Endothelial cell of umbilical vein (primary cell): ENCODE measurements around the gene SLC19A1. TPM values are rescaled to one million over a fixed set of nuclear protein-coding genes. Genes with fewer than 3 reads are reported as not detected.

ENCODE experiments used
- BruUV-seq: library from RNA; stranded (reverse); fragments of 400-500 nt; replicated peaks from 2 replicates; lab custom pipeline; 2021; lab: Mats Ljungman, UMichigan
- CTCF ChIA-PET: fragments of 300-600, 350-600 bp; sonication (Branson Sonifier 250); formaldehyde crosslinking; loops from one replicate; lab custom pipeline; 2021; ENCODE audit warnings: antibody characterized with exemption, inconsistent platforms; lab: Charles Lee
- POLR2A ChIA-PET: fragments of 300-600, 350-600 bp; sonication (Branson Sonifier 250); formaldehyde crosslinking; loops from one replicate; lab custom pipeline; 2021; ENCODE audit warnings: antibody characterized with exemption, inconsistent platforms; lab: Charles Lee
- DNase-seq: peaks from one replicate; pipeline ENCODE4 v3.0.0-alpha.2; 2011; ENCODE audit warnings: low read depth, low spot score
- FAIRE-seq: peaks from 2 replicates; lab custom pipeline; 2011; peaks lifted over from hg19 to GRCh38; lab: Jason Lieb, UNC
- H2AFZ ChIP-seq: 2 replicates; pipeline ENCODE4 v1.6.0; 2012; ENCODE audit warnings: low read depth, low read length, control low read depth, inconsistent platforms
- H3K27ac ChIP-seq: 2 replicates; pipeline ENCODE4 v1.5.1; 2011; ENCODE audit warnings: low read depth, mild to moderate bottlenecking, control low read depth, low read length, moderate library complexity; ENCODE audit not compliant: insufficient read depth
- H3K27me3 ChIP-seq, 2 experiments: 2 replicates each; pipeline versions ENCODE4 v1.6.0 to v1.6.1; 2011; ENCODE audit warnings: low read length in 2 of 2, mixed read lengths in 1 of 2; ENCODE audit not compliant: control insufficient read depth in 2 of 2, insufficient read depth in 2 of 2
- H3K36me3 ChIP-seq, 2 experiments: 2 replicates in 1 of 2; 3 replicates in 1 of 2; pipeline ENCODE4 v1.5.1; 2011; ENCODE audit warnings: low read length in 2 of 2, mild to moderate bottlenecking in 1 of 2, moderate library complexity in 1 of 2; ENCODE audit not compliant: control insufficient read depth in 2 of 2, insufficient read depth in 2 of 2; ENCODE audit errors: extremely low read depth in 1 of 2
- H3K4me1 ChIP-seq: 3 replicates; pipeline ENCODE4 v1.5.1; 2011; ENCODE audit warnings: mild to moderate bottlenecking, low read length; ENCODE audit not compliant: control insufficient read depth, insufficient read depth; ENCODE audit errors: extremely low read depth
- H3K4me2 ChIP-seq: 2 replicates; pipeline ENCODE4 v1.6.1; 2011; ENCODE audit warnings: low read length, control low read depth, mixed read lengths; ENCODE audit not compliant: insufficient read depth
- H3K4me3 ChIP-seq, 3 experiments: fragments of 200-600 bp in 1 of 3; sonication (generic), shearing (Covaris generic) in 1 of 3; replicated peaks in 1 of 3; 2 replicates each; pipeline ENCODE4 v1.5.1; 2011 to 2016; ENCODE audit warnings: control low read depth in 3 of 3, low read length in 3 of 3, mild to moderate bottlenecking in 2 of 3, inconsistent platforms in 1 of 3, low read depth in 1 of 3, moderate library complexity in 1 of 3; ENCODE audit not compliant: insufficient read depth in 1 of 3
- H3K79me2 ChIP-seq: 2 replicates; pipeline ENCODE4 v1.6.0; 2012; ENCODE audit warnings: low read length, inconsistent platforms; ENCODE audit not compliant: control insufficient read depth, insufficient read depth
- H3K9ac ChIP-seq: replicated peaks from 2 replicates; pipeline ENCODE3; 2011; ENCODE audit warnings: low read length, control low read depth; ENCODE audit not compliant: insufficient read depth; ENCODE audit errors: extremely low read depth
- H3K9me1 ChIP-seq: replicated peaks from 3 replicates; pipeline ENCODE4 v1.6.0; 2011; ENCODE audit warnings: mild to moderate bottlenecking, low read length; ENCODE audit not compliant: control insufficient read depth, insufficient read depth; ENCODE audit errors: extremely low read depth
- H3K9me3 ChIP-seq: replicated peaks from 2 replicates; pipeline ENCODE4 v1.5.1; 2012; ENCODE audit warnings: low read length, inconsistent platforms; ENCODE audit not compliant: control insufficient read depth, insufficient read depth
- H4K20me1 ChIP-seq: replicated peaks from 2 replicates; pipeline ENCODE3; 2011; ENCODE audit warnings: mild to moderate bottlenecking, low read length; ENCODE audit not compliant: control insufficient read depth, insufficient read depth; ENCODE audit errors: extremely low read depth
- CTCF ChIP-seq, 2 donors: IDR thresholded peaks; 1 replicate in 1 of 2; 2 replicates in 1 of 2; pipeline ENCODE4 v1.5.1; 2011; ENCODE audit warnings: low read length in 2 of 2, mild to moderate bottlenecking in 2 of 2, moderate library complexity in 2 of 2, control low read depth in 1 of 2, inconsistent platforms in 1 of 2, low read depth in 1 of 2; ENCODE audit not compliant: insufficient read depth in 1 of 2; ENCODE audit errors: extremely low read depth in 1 of 2
- EZH2 ChIP-seq: IDR thresholded peaks from 2 replicates; pipeline ENCODE4 v1.6.1; 2012; ENCODE audit warnings: borderline replicate concordance, low read depth, mild to moderate bottlenecking, moderate library complexity, low read length, inconsistent platforms; ENCODE audit not compliant: severe bottlenecking
- FOS ChIP-seq: IDR thresholded peaks from 2 replicates; pipeline ENCODE4 v1.6.1; 2011; ENCODE audit warnings: mild to moderate bottlenecking, low read length, moderate library complexity, borderline replicate concordance; ENCODE audit not compliant: insufficient read depth
- GATA2 ChIP-seq: IDR thresholded peaks from 2 replicates; pipeline ENCODE4 v1.7.0; 2011; ENCODE audit warnings: low read depth, mild to moderate bottlenecking, moderate library complexity, mixed read lengths, low read length; ENCODE audit not compliant: insufficient read length, insufficient read depth
- JUN ChIP-seq: IDR thresholded peaks from 2 replicates; pipeline ENCODE4 v1.6.1; 2011; ENCODE audit warnings: borderline replicate concordance, low read depth; ENCODE audit not compliant: insufficient read length, insufficient read depth
- MYC ChIP-seq: IDR thresholded peaks from one replicate; pipeline ENCODE4 v1.6.1; 2011; ENCODE audit warnings: mild to moderate bottlenecking, low read depth, low read length
- POLR2A ChIP-seq: IDR thresholded peaks from 2 replicates; pipeline ENCODE4 v1.6.1; 2012; ENCODE audit warnings: low read depth, mild to moderate bottlenecking, control low read depth, low read length
- POLR2AphosphoS5 ChIP-seq: IDR thresholded peaks from 2 replicates; pipeline ENCODE4 v1.6.1; 2012; ENCODE audit warnings: low read depth, mild to moderate bottlenecking, control low read depth, low read length, moderate library complexity; ENCODE audit not compliant: insufficient read depth
- dilution Hi-C: fragments of 300-500 bp; cut with MboI; formaldehyde crosslinking; loops from one replicate; pipeline ENCODE4 v1.15.0; 2019; ENCODE audit warnings: low sequenced_read_pairs; ENCODE audit not compliant: extremely low pct_ligation_motif_present
- intact Hi-C: fragments of 100-400 bp; cut with micrococcal nuclease; formaldehyde crosslinking; loops from one replicate; pipeline ENCODE4 v1.10.0; 2022
- polyA plus RNA-seq, 4 experiments: library from polyadenylated mRNA; depleted of rRNA in 3 of 4; stranded (reverse) in 3 of 4; unstranded in 1 of 4; fragments of >200 nt; gene quantifications; 2 replicates each; pipeline versions ENCODE4 v1.2.1 to v1.2.3, GENCODE V29; 2011 to 2012; ENCODE audit warnings: missing spikeins in 1 of 4
- total RNA-seq: library from RNA; stranded (reverse); gene quantifications from 2 replicates; pipeline ENCODE4 v1.2.3, GENCODE V29; 2021
- TF ChIP-seq, protein P1 (sequence below): IDR thresholded peaks from 2 replicates; pipeline ENCODE4 v1.6.1; 2011; ENCODE audit not compliant: insufficient read depth, insufficient read length

Gene SLC19A1
- total and polyA plus RNA-seq, 2 donors (not counting 3 experiments of a cell fraction or from before 2014, with no cell fraction given): 36.3 to 54.6 TPM

- ChIA-PET POLR2A (no interaction called here), CTCF (no interaction called here)
- Histone ChIP-seq H3K4me3 (no peak overlapping the region), H3K4me2 (no peak overlapping the region), H2AFZ (no peak overlapping the region), H3K79me2 (no peaks in the 10 kb centered on the region), H3K4me1 (no peaks in the 10 kb centered on the region), H3K9me1 (no peaks in the 10 kb centered on the region), H3K27ac (no peak overlapping the region), H3K36me3 (peaks cover 6 to 50% of the 10 kb centered on the region in 2 experiments), H3K9ac (no peak overlapping the region), H3K27me3 (no peaks in the 10 kb centered on the region), H3K9me3 (no peaks in the 10 kb centered on the region), H4K20me1 (no peaks in the 10 kb centered on the region)
- no peak for DNase-seq
- FAIRE-seq: no peak
- intact Hi-C loops: no loop called here
- dilution Hi-C loops: no loop called here
- TF ChIP-seq GATA2 (no peak), FOS (no peak), POLR2A (no peak), CTCF (IDR thresholded peaks at IDR 0.05; ENCODE audit: extremely low read depth in 1 of 2, insufficient read depth in 1 of 2, low read depth in 1 of 2, low read length in 2 of 2) (no peak), MYC (no peak), POLR2AphosphoS5 (no peak), EZH2 (no peak), JUN (no peak)
- TF ChIP-seq, protein P1, sequence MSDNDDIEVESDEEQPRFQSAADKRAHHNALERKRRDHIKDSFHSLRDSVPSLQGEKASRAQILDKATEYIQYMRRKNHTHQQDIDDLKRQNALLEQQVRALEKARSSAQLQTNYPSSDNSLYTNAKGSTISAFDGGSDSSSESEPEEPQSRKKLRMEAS: no peak
- no TSS peak for BruUV-seq
Measured at GRCh38 chr21:45492765-45493164, 49.5 kb downstream of the SLC19A1 start.
